Measurements from ENCODE around the gene RUFY3.

DNA sequence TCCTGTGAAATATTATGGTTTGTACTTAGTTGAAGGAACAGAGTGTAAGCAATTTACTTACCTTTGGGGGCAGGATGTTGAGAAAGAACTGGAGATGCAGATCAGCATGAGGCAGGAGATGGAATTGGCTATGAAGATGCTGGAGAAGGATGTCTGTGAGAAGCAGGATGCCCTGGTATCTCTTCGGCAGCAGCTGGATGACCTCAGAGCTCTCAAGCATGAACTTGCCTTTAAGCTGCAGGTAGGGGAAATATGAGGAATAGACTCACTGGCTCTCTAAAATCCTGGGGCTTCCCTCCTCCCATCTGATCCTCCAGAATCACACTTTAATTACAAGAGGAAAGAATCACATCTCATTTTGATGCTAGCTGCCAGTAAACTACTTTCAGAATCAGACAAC, 67.0 kb downstream of the RUFY3 start:
- TF ChIP-seq, protein P1, sequence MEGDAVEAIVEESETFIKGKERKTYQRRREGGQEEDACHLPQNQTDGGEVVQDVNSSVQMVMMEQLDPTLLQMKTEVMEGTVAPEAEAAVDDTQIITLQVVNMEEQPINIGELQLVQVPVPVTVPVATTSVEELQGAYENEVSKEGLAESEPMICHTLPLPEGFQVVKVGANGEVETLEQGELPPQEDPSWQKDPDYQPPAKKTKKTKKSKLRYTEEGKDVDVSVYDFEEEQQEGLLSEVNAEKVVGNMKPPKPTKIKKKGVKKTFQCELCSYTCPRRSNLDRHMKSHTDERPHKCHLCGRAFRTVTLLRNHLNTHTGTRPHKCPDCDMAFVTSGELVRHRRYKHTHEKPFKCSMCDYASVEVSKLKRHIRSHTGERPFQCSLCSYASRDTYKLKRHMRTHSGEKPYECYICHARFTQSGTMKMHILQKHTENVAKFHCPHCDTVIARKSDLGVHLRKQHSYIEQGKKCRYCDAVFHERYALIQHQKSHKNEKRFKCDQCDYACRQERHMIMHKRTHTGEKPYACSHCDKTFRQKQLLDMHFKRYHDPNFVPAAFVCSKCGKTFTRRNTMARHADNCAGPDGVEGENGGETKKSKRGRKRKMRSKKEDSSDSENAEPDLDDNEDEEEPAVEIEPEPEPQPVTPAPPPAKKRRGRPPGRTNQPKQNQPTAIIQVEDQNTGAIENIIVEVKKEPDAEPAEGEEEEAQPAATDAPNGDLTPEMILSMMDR (IDR thresholded peaks at IDR 0.05; ENCODE audit: low read depth, low read length, missing input control) = no peak
- TF ChIP-seq RAD21 (IDR thresholded peaks at IDR 0.05) (no peak), YY1 (IDR thresholded peaks at IDR 0.05) (no peak), EGR1 (IDR thresholded peaks at IDR 0.05; ENCODE audit: low read depth in 2 of 2) (no peak), GABPA (IDR thresholded peaks at IDR 0.05 in 1 of 2, conservative IDR thresholded peaks at IDR 0.05 in 1 of 2) (no peak), FOXA1 (IDR thresholded peaks at IDR 0.05) (no peak), SP1 (IDR thresholded peaks at IDR 0.05) (no peak), TAF1 (conservative IDR thresholded peaks at IDR 0.05) (no peak), RXRA (IDR thresholded peaks at IDR 0.05) (no peak), JUND (IDR thresholded peaks at IDR 0.05) (no peak)
- TF ChIP-seq, protein P2, sequence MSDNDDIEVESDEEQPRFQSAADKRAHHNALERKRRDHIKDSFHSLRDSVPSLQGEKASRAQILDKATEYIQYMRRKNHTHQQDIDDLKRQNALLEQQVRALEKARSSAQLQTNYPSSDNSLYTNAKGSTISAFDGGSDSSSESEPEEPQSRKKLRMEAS (IDR thresholded peaks at IDR 0.05) = no peak
- TF ChIP-seq, protein P3, sequence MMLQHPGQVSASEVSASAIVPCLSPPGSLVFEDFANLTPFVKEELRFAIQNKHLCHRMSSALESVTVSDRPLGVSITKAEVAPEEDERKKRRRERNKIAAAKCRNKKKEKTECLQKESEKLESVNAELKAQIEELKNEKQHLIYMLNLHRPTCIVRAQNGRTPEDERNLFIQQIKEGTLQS (IDR thresholded peaks at IDR 0.05) = no peak
